Measurements from ENCODE around the gene MRGPRD. TPM values are rescaled to one million over a fixed set of nuclear protein-coding genes. Genes with fewer than 3 reads are reported as not detected.

Gene MRGPRD
- total and polyA plus RNA-seq, 2 of the 13 experiments (the other 11 are each of a cell fraction or from before 2014, with no cell fraction given): not detected

DNA sequence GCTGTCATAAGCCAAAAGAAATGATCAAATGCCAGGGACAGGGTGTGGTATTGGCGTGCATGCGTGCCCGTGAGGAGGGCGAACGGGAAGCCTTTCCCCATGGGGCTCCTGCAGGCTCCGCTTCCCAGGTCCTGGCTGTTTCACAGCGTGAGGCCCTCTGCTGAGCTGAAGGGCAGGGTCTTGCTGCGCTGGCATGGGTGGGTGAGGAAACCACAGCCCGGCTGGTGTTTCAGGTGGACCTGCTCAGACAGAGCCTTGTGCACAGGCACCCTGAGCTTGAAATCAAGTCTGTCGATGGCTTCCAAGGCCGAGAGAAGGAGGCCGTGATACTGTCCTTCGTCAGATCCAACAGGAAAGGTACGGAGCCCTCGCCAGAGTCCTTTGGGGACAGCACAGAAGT is 45.7 kb downstream of the MRGPRD start:
- 94% methylated on average over 10 of the region's 15 CpGs for WGBS (ENCODE audit: low lambda C conversion rate)
- POLR2A ChIA-PET: no interaction called here
- Histone ChIP-seq H2AFZ (ENCODE audit: low read length) (no peak overlapping the region), H3K9me3 (ENCODE audit: low read length) (no peaks in the 10 kb centered on the region), H3K27me3 (ENCODE audit: control insufficient read depth in 1 of 2, insufficient read depth in 2 of 2, low read length in 2 of 2) (no peaks in the 10 kb centered on the region; a peak in 1 of 5 replicates), H3K4me1 (ENCODE audit: insufficient read depth, low read length) (no peaks in the 10 kb centered on the region), H4K20me1 (ENCODE audit: insufficient read depth, low read length) (no peaks in the 10 kb centered on the region), H3K79me2 (ENCODE audit: insufficient read depth, low read length) (no peaks in the 10 kb centered on the region), H3K27ac (ENCODE audit: extremely low read length, insufficient read depth, low read length) (no peak overlapping the region), H3K4me3 (replicated peaks in 1 of 3; ENCODE audit: insufficient read depth in 1 of 3, low read depth in 2 of 3, low read length in 3 of 3) (no peak overlapping the region), H3K4me2 (ENCODE audit: low read depth, low read length) (no peak overlapping the region), H3K9ac (ENCODE audit: insufficient read depth, low read depth, low read length) (no peak overlapping the region), H3K36me3 (replicated peaks in 1 of 2; ENCODE audit: control insufficient read depth in 1 of 2, insufficient read depth in 2 of 2, low read length in 2 of 2) (peaks cover 22 to 46% of the 10 kb centered on the region in 2 experiments; a peak in 4 of 5 replicates)
- CTCF ChIA-PET (ENCODE audit: low intra/inter-chr PET ratio, low total read pairs): no interaction called here
- FAIRE-seq (no peak), ATAC-seq (no peak), DNase-seq (ENCODE audit: low spot score) (no peak)
- in situ Hi-C loops (cut with HindIII; ENCODE audit: extremely low pct_ligation_motif_present, low pct_unique_long_range_greater_than_20kb) (no loop called here), intact Hi-C loops (cut with micrococcal nuclease; ENCODE audit: unreplicated experiment) (no loop called here)
- no TSS peak for BruUV-seq (replicated peaks)
- no peak for TF ChIP-seq ZNF850 (CRISPR knock-in tag; conservative IDR thresholded peaks at IDR 0.05)
- no peak for TF ChIP-seq ZNF510 (CRISPR knock-in tag; IDR thresholded peaks at IDR 0.05; ENCODE audit: low read depth)
- no peak for TF ChIP-seq ZBTB38 (CRISPR knock-in tag; IDR thresholded peaks at IDR 0.05)
- TF ChIP-seq NPAS2 (CRISPR knock-in tag; IDR thresholded peaks at IDR 0.05; ENCODE audit: borderline replicate concordance): no peak
- TF ChIP-seq ZFYVE20 (CRISPR knock-in tag; IDR thresholded peaks at IDR 0.05; ENCODE audit: borderline replicate concordance, low read depth): no peak
- TF ChIP-seq, protein P1, sequence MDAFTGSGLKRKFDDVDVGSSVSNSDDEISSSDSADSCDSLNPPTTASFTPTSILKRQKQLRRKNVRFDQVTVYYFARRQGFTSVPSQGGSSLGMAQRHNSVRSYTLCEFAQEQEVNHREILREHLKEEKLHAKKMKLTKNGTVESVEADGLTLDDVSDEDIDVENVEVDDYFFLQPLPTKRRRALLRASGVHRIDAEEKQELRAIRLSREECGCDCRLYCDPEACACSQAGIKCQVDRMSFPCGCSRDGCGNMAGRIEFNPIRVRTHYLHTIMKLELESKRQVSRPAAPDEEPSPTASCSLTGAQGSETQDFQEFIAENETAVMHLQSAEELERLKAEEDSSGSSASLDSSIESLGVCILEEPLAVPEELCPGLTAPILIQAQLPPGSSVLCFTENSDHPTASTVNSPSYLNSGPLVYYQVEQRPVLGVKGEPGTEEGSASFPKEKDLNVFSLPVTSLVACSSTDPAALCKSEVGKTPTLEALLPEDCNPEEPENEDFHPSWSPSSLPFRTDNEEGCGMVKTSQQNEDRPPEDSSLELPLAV (CRISPR knock-in tag; conservative IDR thresholded peaks at IDR 0.05; ENCODE audit: low read depth): no peak
- no peak for TF ChIP-seq USF2 (IDR thresholded peaks at IDR 0.05; ENCODE audit: low read depth, low read length)
- no peak for TF ChIP-seq USF2 (CRISPR knock-in tag; IDR thresholded peaks at IDR 0.05; ENCODE audit: borderline replicate concordance)
- TF ChIP-seq NBN (conservative IDR thresholded peaks at IDR 0.05): no peak
- no peak for TF ChIP-seq MAFG (CRISPR knock-in tag; IDR thresholded peaks at IDR 0.05)
- TF ChIP-seq GABPA (IDR thresholded peaks at IDR 0.05; ENCODE audit: low read depth, low read length): no peak
- TF ChIP-seq GABPA (CRISPR knock-in tag; IDR thresholded peaks at IDR 0.05; ENCODE audit: low read depth): no peak
- no peak for TF ChIP-seq ZNF138 (CRISPR knock-in tag; IDR thresholded peaks at IDR 0.05; ENCODE audit: low read depth)
- no peak for TF ChIP-seq MLLT10 (CRISPR knock-in tag; IDR thresholded peaks at IDR 0.05)

Measured in HepG2 (cell line).